GM18508 (cell line): Measurements from ENCODE around the gene MYO5A.
"Not testable (repeated sequence)": the region's sequence is repeated elsewhere in the genome, so short reads cannot be mapped to it uniquely, and the experiment has no call there.

Experiments used
- ATAC-seq: cut with Tn5 transposase; IDR thresholded peaks from one replicate; pipeline ENCODE4 v1.9.1; 2021; ENCODE audit warnings: moderate number of reproducible peaks; ENCODE audit not compliant: insufficient read depth, unreplicated experiment

Gene MYO5A

DNA sequence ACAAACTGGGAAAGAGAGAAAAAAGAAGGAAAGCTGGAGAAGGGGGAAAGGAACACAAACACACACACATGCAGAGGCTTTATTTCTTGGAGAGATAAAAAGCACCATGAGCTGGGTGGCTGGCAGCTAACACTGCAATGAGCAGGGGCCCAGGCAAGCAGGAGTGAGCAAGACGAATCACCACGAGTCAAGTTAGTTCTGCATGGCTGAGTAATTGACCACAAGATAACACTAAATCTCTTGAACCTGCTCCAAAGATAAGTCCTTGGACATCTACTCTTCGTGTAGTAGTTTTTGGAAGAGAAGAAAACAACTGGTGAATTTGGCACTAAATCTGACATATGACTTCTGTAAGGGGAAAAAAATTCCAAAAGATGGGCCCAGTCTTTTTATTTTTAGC lies 100.9 kb downstream of the MYO5A start:
- no peak for ATAC-seq

- no peak for ATAC-seq
These were observed 103.7 kb downstream of the MYO5A start for GRCh38 chr15:52424856-52425431.

GRCh38 chr15:52423852-52424251 lies 104.8 kb downstream of the MYO5A start:
- ATAC-seq = no peak

- no peak for ATAC-seq
These were observed 106.7 kb downstream of the MYO5A start for GRCh38 chr15:52422001-52422400.

GRCh38 chr15:52421029-52421428 lies 107.7 kb downstream of the MYO5A start:
- no peak for ATAC-seq

GRCh38 chr15:52419494-52419893 lies 109.2 kb downstream of the MYO5A start:
- ATAC-seq = no peak

- no peak for ATAC-seq
These were observed 110.7 kb downstream of the MYO5A start for GRCh38 chr15:52417957-52418356.

GRCh38 chr15:52417521-52417920 lies 111.2 kb downstream of the MYO5A start:
- no peak for ATAC-seq

GRCh38 chr15:52416566-52416965 lies 112.1 kb downstream of the MYO5A start:
- ATAC-seq = not testable (repeated sequence)

DNA sequence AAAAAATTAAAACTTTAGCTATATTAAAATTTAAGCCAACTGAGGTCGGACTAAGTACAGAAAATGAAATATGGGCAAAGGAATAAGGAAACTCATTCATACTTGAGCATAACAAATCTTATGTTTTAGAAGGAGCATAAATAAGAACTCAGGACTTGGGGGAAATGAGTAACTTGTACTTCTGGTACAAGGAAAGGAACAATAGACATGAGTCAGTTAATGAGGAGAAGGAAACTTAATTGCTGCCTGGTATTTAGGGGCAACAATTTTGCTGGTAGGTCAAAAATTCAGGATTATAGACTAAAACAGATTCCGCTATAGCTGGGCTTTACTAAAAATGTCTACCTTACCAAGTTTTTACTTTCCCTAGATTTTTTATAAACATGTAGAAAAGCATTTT lies 113.1 kb downstream of the MYO5A start:
- ATAC-seq = no peak

DNA sequence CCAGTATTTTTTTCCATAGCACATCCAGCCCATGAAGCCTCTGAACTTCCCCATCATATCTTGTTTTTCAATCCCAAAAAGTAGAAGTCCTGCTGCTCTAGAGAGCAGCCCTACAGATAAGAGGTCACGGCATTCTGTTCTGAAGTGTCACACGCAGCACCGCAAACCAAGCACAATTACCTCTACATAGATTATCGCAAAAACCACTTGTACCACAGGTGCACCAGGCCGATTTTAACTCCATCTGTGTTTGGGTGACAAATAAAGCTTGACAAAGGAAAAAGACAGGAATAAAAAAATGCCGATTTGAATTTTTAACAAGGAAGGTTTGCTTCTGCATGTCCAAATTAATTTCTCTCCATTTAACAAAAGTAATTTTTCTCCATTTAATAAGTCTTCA lies 113.7 kb downstream of the MYO5A start:
- ATAC-seq = no peak

DNA sequence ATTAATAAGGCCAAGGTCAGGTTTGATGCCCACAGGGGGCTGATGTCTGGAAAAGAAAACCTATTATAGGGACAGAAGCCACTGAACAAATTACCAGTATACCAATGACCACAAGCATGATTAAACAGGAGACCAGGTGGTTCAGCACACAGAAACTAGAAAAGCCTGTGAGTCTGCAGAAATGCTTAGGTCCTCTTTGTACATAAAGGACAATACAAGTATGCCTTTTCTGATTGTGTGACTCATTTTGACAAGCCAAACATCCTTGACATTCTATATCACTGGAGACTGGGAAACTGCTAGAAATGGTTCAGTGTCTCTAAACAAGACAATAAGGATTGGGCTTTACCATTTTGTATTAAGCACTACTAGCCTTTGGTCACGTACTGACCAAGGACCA lies 119.9 kb downstream of the MYO5A start:
- ATAC-seq = no peak

DNA sequence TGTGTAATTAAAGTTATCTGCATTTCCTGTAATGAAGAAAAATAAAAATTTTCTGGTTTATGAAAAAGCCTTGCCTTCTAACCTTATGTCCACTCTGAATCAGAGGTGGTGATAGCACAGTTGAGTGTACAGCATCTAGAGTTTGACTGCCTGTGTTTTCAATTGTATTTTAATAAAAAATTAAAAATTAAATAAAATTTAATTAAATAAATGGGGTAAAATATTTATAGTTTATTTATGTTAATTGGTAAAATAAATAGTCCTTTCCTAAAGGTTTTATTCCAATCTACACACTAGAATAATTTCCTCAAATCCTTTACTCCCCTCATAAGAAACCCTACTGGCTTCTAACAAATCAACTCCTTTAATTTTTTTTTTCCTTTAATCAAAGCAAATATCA lies 121.3 kb downstream of the MYO5A start:
- no peak for ATAC-seq

DNA sequence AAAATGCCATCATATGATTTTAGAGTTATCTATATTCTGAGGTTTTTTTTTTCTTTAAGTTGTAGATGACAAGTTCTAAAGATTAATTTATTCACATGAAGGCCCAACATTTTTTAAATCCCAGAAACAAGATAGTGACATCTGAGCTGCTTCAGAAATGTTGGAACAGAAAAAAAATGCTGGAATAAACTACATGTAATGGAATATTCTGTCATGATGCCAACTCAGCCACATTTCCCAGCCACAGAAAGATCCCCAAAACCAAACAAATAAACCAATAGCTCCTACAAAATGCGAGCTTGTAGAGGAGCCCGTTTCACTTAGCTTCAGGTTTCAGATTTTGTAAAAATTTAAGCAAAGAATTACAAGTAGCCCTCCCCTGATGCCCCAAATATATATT lies 122.1 kb downstream of the MYO5A start:
- no peak for ATAC-seq

DNA sequence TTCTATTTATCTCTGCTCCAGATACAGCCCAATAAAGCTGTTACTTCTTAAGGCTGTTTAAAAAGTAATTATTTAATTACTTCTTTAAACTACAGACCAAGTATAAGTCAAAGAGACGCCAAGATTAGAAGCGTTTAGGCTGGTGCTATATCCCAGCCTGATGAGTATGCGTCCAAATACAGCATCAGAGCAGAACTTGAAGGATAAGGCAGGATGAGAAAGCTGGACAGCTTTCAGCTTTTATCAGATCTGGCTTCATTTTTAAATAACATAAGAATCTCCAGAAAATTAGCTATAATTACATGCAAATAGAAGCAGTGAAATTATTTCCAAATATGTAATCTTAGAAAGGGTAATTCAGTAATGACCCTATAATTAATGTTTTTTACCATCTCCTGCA lies 122.8 kb downstream of the MYO5A start:
- no peak for ATAC-seq

- ATAC-seq = no peak
These were observed 131.6 kb downstream of the MYO5A start for GRCh38 chr15:52397118-52397517.

GRCh38 chr15:52394118-52394517 lies 134.6 kb downstream of the MYO5A start:
- ATAC-seq = no peak

DNA sequence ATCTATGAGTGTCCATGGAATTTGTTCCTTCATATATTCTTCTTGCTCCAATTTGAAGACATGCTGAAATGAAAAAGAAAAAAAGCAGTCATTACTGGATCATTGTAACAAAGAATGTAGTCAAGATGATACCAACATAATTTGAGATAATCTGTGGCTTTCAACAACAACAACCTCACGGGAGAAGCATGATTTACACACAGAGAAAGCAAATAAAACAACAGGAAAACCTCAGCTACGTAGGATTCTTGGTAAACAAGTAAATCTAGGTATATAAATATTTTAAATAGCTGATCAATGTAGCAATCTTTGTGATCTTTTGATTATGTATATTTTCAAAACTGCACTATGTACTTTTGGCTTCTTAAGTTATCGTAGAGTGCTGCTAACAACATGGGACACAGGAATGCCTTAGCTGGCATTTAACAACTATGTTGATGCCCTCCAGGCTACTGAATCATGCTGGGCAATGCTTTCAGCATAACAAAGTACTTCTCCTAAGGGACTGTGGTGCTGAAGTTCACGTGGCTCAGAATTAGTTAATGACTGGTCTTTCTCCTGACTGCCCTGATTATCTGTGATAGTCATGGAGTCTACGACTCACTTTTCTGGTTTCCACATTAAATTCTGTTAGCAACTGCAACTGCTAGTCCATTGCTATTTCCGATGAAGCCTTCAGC lies 136.5 kb downstream of the MYO5A start:
- no peak for ATAC-seq

DNA sequence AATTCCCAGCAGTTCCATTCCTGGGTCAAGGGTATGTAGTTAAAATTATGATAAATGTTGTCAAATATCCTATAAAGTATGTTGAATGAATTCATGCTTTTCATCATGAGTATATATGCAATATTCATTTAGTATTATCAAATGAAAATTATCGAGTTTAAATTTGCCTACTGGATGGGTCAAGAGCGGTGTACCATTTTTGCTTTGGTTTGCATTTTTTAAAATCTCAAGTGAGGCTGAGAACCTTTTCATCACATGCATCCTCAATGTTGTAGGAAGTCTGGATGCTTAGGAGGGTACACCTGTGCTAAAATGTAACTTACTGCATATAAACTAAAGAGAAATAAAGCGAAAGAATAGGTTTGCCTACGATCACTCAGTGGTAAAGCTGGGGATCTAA lies 137.6 kb downstream of the MYO5A start:
- no peak for ATAC-seq

- ATAC-seq = no peak
These were observed 143.0 kb downstream of the MYO5A start for GRCh38 chr15:52385670-52386069.

DNA sequence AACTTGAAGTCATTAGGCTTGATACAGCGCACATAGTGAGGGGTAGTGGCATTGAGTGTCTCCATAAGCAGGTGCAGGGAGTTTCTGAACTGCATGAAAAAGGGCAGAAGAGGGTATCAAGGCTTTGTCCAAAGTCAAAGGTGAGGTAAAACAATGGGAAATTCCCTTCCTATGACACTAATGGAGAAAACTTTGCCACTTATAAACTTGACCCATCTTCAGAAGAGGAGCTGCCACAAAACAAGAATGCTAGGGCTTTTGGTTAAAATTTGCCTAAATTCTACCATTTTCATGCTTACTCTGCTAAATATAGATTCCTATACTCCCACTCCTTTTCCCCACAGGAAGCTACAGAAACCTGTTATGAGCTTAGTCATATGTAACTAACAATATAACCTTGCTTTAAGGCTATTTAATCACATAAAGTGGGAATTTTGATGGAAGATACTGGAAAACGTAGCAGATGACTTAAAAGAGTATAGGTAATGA lies 145.5 kb downstream of the MYO5A start:
- peak; percentile 45 for ATAC-seq

GRCh38 chr15:52382647-52383046 lies 146.0 kb downstream of the MYO5A start:
- ATAC-seq = peak; percentile 28
